ENCODE measurements around the gene POLK. TPM values are rescaled to one million over a fixed set of nuclear protein-coding genes. Genes with fewer than 3 reads are reported as not detected.

POLK gene
- total RNA-seq, 4 donors from 2014 or later: 23.9 to 35.8 (median 27.8) TPM

GRCh38 chr5:75512383-75513074 lies 838 bp downstream of the POLK start:
- no peak for ATAC-seq
- TF ChIP-seq POLR2A (IDR thresholded peaks at IDR 0.05) (no peak), CTCF (IDR thresholded peaks at IDR 0.05 in 4 of 5, conservative IDR thresholded peaks at IDR 0.05 in 1 of 5) (no peak)
- intact Hi-C loops (cut with DNase I; ENCODE audit: low total_unique reads): loop anchor here (1.0 kb wide), 1 partner anchor 745 kb away; the partner anchor contains the start of genes GFM2 and NSA2
- Histone ChIP-seq H3K27me3 (no peaks in the 10 kb centered on the region), H3K36me3 (no peaks in the 10 kb centered on the region), H3K4me1 (peaks cover 44 to 50% of the 10 kb centered on the region in 2 donors), H3K4me3 (peak overlapping the region; percentile 67 to 97 (median 92)), H3K9me3 (no peaks in the 10 kb centered on the region), H3K27ac (peak overlapping the region; percentile 92 to 99 (median 96))
- in situ Hi-C loops (cut with MboI; ENCODE audit: low sequenced_read_pairs in 4 of 4): loop anchor here in 2 of 4 donors (25.0 kb wide), 1 partner anchor 175 kb away; the partner anchor contains the start of gene HMGCR (in 2 of the 2)
- no peak for DNase-seq

GRCh38 chr5:75513841-75514240 lies 2.1 kb downstream of the POLK start:
- DNase-seq (no peak), ATAC-seq (no peak)
- Histone ChIP-seq H3K9me3 (no peaks in the 10 kb centered on the region), H3K27ac (no peak overlapping the region), H3K4me1 (peaks cover 32 to 42% of the 10 kb centered on the region in 2 donors), H3K36me3 (no peaks in the 10 kb centered on the region), H3K27me3 (no peaks in the 10 kb centered on the region), H3K4me3 (no peak overlapping the region)
- in situ Hi-C loops (cut with MboI; ENCODE audit: low sequenced_read_pairs in 4 of 4): loop anchor here in 2 of 4 donors (25.0 kb wide), 1 partner anchor 177 kb away; the partner anchor contains the start of gene HMGCR (in 2 of the 2)
- intact Hi-C loops (cut with DNase I; ENCODE audit: low total_unique reads): no loop called here
- TF ChIP-seq CTCF (IDR thresholded peaks at IDR 0.05 in 4 of 5, conservative IDR thresholded peaks at IDR 0.05 in 1 of 5) (no peak), POLR2A (IDR thresholded peaks at IDR 0.05) (no peak)

GRCh38 chr5:75514323-75514722 lies 2.6 kb downstream of the POLK start:
- H3K4me1 ChIP-seq: peaks cover 27 to 37% of the 10 kb centered on the region in 2 donors
- in situ Hi-C loops (cut with MboI; ENCODE audit: low sequenced_read_pairs in 4 of 4): loop anchor here in 2 of 4 donors (25.0 kb wide), 1 partner anchor 177 kb away; the partner anchor contains the start of gene HMGCR (in 2 of the 2)
- ATAC-seq: no peak

GRCh38 chr5:75519761-75520160 lies 8.1 kb downstream of the POLK start:
- ATAC-seq: no peak
- intact Hi-C loops (cut with DNase I; ENCODE audit: low total_unique reads): no loop called here
- H3K4me3 ChIP-seq: no peak overlapping the region
- no peak for DNase-seq
- no peaks in the 10 kb centered on the region for H3K27me3 ChIP-seq
- in situ Hi-C loops (cut with MboI; ENCODE audit: low sequenced_read_pairs in 4 of 4): loop anchor here in 2 of 4 donors (25.0 kb wide), 1 partner anchor 182 kb away; the partner anchor contains the start of gene HMGCR (in 2 of the 2)
- no peaks in the 10 kb centered on the region for H3K36me3 ChIP-seq
- H3K9me3 ChIP-seq: no peaks in the 10 kb centered on the region
- H3K4me1 ChIP-seq: peaks cover 7 to 16% of the 10 kb centered on the region in 2 donors
- H3K27ac ChIP-seq: no peak overlapping the region
- TF ChIP-seq CTCF (IDR thresholded peaks at IDR 0.05 in 4 of 5, conservative IDR thresholded peaks at IDR 0.05 in 1 of 5): no peak
- no peak for TF ChIP-seq POLR2A (IDR thresholded peaks at IDR 0.05)

More at GRCh38 chr5:75514323-75514722, 2.6 kb downstream of the POLK start:
- no peak for DNase-seq
- Histone ChIP-seq H3K9me3 (no peaks in the 10 kb centered on the region), H3K36me3 (no peaks in the 10 kb centered on the region), H3K27me3 (no peaks in the 10 kb centered on the region), H3K27ac (no peak overlapping the region), H3K4me3 (no peak overlapping the region)
- TF ChIP-seq POLR2A (IDR thresholded peaks at IDR 0.05): no peak
- TF ChIP-seq CTCF (IDR thresholded peaks at IDR 0.05 in 4 of 5, conservative IDR thresholded peaks at IDR 0.05 in 1 of 5): no peak
- intact Hi-C loops (cut with DNase I; ENCODE audit: low total_unique reads): no loop called here

Measured in gastrocnemius medialis (tissue), 4 donors.